RWPE1 (cell line): ENCODE measurements around the gene KPNA6.
A peak's percentile ranks its signal among the peaks of the same experiment; 100 is the strongest.
"Not testable (repeated sequence)": the region's sequence is repeated elsewhere in the genome, so short reads cannot be mapped to it uniquely, and the experiment has no call there.

Source experiments
- CTCF ChIA-PET: fragments of 350-600 bp; sonication (Branson Sonifier 250); formaldehyde crosslinking; extraction: SDS; loops from one replicate; lab custom pipeline; 2021; lab: Yijun Ruan, JAX
- POLR2A ChIA-PET: fragments of 400-600 bp; formaldehyde crosslinking; extraction: SDS; loops from one replicate; lab custom pipeline; 2020; ENCODE audit warnings: antibody characterized with exemption; ENCODE audit not compliant: low non-redundant PET; lab: Yijun Ruan, JAX
- DNase-seq: peaks from one replicate; pipeline ENCODE4 v3.0.0; 2012; ENCODE audit warnings: low spot score
- H3K27ac ChIP-seq: fragments of 450-650 bp; 2 replicates; pipeline ENCODE4 v1.5.1; 2017
- TF ChIP-seq, protein P1 (sequence below): fragments of 450-650 bp; conservative IDR thresholded peaks from 2 replicates; pipeline ENCODE4 v1.5.1; 2017; ENCODE audit warnings: low read depth, mild to moderate bottlenecking

KPNA6 gene

DNA sequence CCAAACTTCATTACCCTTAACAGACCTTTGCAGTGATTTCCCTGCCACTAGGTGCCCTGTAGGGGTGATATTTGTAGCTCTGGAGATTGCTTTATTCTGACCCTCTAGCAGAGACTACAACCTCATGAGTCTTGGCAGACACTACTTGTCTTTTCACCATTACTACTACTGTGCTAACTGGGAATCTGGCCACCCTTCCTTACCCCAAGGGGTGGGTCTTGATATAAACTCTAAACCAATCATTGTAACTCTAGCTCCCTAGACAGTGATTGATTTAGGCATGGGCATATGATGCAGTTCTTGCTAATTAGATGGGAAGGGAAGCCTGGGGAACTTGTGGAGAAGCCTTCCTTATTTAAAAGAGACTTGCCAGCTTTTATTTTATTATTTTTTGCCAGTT is 3.9 kb downstream of the KPNA6 start:
- no peak for DNase-seq
- POLR2A ChIA-PET, result no interaction called here
- H3K27ac ChIP-seq, result no peak overlapping the region
- TF ChIP-seq, protein P1, sequence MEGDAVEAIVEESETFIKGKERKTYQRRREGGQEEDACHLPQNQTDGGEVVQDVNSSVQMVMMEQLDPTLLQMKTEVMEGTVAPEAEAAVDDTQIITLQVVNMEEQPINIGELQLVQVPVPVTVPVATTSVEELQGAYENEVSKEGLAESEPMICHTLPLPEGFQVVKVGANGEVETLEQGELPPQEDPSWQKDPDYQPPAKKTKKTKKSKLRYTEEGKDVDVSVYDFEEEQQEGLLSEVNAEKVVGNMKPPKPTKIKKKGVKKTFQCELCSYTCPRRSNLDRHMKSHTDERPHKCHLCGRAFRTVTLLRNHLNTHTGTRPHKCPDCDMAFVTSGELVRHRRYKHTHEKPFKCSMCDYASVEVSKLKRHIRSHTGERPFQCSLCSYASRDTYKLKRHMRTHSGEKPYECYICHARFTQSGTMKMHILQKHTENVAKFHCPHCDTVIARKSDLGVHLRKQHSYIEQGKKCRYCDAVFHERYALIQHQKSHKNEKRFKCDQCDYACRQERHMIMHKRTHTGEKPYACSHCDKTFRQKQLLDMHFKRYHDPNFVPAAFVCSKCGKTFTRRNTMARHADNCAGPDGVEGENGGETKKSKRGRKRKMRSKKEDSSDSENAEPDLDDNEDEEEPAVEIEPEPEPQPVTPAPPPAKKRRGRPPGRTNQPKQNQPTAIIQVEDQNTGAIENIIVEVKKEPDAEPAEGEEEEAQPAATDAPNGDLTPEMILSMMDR, result no peak
- CTCF ChIA-PET, result no interaction called here

DNA sequence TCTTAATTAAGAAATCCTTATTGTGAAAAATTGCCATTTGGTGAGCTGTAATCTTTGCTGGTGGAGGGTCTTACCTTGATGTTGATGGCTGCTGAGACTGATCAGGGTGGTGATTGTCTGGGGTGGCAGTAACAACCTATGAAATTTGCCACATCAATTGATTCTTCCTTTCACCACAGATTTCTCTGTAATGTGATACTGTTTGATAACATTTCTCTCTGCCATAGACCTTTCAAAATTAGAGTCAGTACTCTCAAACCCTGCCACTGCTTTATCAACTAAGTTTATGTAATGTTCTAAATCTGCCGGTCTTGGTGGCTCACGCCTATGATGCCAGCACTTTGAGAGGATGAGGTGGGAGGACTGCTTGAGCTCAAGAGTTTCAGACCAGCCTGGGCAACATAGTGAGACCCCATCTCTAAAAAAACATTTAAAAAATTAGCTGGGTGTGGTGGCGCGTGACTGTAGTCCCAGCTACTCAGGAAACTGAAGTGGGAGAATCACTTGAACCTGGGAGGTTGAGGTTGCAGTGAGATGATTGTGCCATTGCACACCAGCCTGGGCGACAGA is 5.0 kb downstream of the KPNA6 start:
- TF ChIP-seq, protein P1, result no peak
- ChIA-PET CTCF (no interaction called here), POLR2A (no interaction called here)
- DNase-seq, result no peak
- H3K27ac ChIP-seq, result no peak overlapping the region

DNA sequence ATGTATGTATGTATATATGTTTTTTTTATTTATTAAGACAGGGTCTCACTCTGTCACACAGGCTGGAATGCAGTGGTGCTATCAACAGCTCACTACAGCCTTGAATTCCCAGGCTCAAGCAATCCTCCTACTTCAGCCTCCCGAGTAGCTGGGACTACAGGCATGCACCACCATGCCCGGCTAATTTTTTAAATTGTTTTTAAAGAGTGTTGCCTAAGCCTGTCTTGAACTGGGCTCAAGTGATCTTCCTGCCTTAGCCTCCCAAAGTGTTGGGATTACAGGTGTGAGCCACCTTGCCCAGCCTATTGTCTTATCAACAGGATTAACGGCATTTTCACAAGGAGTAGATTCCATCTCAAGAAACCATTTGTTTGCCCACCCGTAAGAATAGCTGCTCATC is 5.6 kb downstream of the KPNA6 start:
- DNase-seq, CTCF ChIA-PET, H3K27ac ChIP-seq, POLR2A ChIA-PET: not testable (repeated sequence)

DNA sequence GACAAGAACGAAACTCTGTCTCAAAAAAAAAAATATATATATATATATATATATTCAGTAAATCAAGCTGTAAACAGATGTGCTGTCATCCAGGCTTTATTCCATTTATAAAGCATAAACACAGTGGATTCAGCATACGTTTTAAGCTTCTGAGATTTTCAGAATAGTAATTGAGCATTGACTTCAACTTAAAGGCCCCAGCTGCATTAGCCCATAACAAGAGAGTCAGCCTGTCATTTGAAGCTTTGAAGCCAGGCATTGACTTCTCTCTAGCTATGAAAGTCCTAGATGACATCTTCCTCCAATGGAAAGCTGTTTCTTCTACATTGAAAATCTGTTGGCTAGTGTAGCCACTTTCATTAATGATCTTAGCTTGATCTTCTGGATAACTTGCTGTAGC is 6.6 kb downstream of the KPNA6 start:
- POLR2A ChIA-PET, result no interaction called here

DNA sequence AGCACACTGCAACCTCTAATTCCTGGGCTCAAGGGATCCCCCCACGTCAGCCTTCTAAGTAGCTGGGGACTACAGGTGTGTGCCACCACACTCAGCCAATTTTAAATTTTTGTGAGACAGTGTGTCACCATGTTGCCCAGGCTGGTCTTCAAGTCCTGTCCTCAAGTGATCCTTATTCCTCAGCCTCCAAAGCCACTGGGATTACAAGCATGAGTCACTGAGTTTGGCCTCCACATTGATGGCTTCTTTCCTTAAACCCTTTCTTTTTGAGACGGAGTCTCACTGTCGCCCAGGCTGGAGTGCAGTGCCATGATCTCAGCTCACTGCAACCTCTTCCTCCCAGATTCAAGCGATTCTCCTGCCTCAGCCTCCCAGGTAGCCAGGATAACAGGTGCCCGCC is 7.6 kb downstream of the KPNA6 start:
- H3K27ac ChIP-seq, result peak overlapping the region; percentile 67
- POLR2A ChIA-PET, result interaction anchor here (0.6 kb wide), 1 partner anchor 19 kb away, joined by 4 read pairs; no protein-coding TSS in a partner anchor
- CTCF ChIA-PET, result no interaction called here
- TF ChIP-seq, protein P1, result no peak
- no peak for DNase-seq

More for the DNA sequence above, 6.6 kb downstream of the KPNA6 start:
- TF ChIP-seq, protein P1, result no peak
- DNase-seq, result no peak
- H3K27ac ChIP-seq, result no peak overlapping the region; the same call in 1 of the 2 replicates
- CTCF ChIA-PET, result no interaction called here

DNA sequence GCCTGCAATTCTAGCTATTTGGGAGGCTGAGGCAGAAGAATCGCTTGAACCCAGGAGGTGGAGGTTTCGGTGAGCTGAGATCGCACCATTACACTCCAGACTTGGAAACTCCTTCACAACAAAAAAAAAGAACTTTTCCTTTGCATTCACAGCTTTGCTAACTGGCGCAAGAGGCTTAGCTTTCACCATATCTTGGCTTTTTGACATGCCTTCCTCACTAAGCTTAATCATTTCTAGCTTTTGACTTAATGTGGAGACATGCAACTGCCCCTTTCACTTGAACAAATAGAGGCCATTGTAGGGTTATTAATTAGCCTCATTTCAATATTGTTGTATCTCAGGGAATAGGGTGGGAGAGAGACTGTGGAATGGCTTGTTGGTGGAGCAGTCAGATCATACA is 8.7 kb downstream of the KPNA6 start:
- CTCF ChIA-PET, result no interaction called here
- POLR2A ChIA-PET, result no interaction called here
- TF ChIP-seq, protein P1, result no peak
- DNase-seq, result no peak
- peak overlapping the region; percentile 67 for H3K27ac ChIP-seq

DNA sequence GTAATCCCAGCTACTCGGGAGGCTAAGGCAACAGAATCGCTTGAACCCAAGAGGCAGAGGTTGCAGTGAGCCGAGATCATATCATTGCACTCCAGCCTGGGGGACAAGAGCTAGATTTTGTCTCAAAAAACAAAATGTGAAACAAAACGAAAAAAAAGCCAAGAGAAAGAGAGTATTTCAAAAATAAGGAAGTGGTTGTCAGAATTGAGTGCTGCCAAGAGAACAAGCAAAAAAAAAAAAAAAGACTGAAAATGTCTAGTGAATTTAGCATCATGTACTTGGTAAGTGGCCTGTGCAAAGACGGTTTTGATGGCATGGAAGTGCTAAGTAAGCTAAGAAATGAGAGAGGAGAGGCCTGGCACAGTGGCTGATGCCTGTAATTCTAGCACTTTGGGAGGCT is 14.3 kb downstream of the KPNA6 start:
- no peak for DNase-seq
- TF ChIP-seq, protein P1, result no peak
- ChIA-PET POLR2A (no interaction called here), CTCF (interaction anchor here (0.6 to 1.0 kb wide), 3 partner anchors 14 to 56 kb away, joined by 3 to 7 read pairs (median 3); partner anchors contain the start of gene KPNA6)
- peak overlapping the region; percentile 27; the same call in 1 of the 2 replicates for H3K27ac ChIP-seq

DNA sequence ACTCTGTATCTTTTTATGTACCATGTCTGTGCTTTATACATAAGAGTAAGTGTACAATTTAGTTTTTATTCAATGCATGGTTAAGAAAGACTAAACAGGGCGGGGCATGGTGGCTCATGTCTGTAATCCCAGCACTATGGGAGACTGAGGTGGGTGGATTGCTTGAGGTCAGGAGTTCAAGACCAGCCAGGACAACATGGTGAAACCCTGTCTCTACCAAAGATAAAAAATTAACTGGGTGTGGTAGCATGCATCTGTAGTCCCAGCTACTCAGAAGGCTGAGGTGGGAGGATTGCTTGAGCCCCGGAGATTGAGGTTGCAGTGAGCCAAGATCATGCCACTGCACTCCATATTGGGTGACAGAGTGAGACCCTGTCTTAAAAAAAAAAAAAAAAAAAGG is 15.5 kb downstream of the KPNA6 start:
- POLR2A ChIA-PET, DNase-seq, H3K27ac ChIP-seq: not testable (repeated sequence)
- CTCF ChIA-PET, result interaction anchor here (0.5 to 0.6 kb wide), 3 partner anchors 13 to 292 kb away, joined by 3 to 5 read pairs (median 4); no protein-coding TSS in a partner anchor
